MV-4-11 (cell line): ENCODE data around the gene PAN2.
"Not testable (repeated sequence)": the region's sequence is repeated elsewhere in the genome, so short reads cannot be mapped to it uniquely, and the experiment has no call there.

ENCODE experiments used
- DNase-seq: peaks from one replicate; lab custom pipeline; 2025; lab: John Stamatoyannopoulos, UW

Gene PAN2, protein sequence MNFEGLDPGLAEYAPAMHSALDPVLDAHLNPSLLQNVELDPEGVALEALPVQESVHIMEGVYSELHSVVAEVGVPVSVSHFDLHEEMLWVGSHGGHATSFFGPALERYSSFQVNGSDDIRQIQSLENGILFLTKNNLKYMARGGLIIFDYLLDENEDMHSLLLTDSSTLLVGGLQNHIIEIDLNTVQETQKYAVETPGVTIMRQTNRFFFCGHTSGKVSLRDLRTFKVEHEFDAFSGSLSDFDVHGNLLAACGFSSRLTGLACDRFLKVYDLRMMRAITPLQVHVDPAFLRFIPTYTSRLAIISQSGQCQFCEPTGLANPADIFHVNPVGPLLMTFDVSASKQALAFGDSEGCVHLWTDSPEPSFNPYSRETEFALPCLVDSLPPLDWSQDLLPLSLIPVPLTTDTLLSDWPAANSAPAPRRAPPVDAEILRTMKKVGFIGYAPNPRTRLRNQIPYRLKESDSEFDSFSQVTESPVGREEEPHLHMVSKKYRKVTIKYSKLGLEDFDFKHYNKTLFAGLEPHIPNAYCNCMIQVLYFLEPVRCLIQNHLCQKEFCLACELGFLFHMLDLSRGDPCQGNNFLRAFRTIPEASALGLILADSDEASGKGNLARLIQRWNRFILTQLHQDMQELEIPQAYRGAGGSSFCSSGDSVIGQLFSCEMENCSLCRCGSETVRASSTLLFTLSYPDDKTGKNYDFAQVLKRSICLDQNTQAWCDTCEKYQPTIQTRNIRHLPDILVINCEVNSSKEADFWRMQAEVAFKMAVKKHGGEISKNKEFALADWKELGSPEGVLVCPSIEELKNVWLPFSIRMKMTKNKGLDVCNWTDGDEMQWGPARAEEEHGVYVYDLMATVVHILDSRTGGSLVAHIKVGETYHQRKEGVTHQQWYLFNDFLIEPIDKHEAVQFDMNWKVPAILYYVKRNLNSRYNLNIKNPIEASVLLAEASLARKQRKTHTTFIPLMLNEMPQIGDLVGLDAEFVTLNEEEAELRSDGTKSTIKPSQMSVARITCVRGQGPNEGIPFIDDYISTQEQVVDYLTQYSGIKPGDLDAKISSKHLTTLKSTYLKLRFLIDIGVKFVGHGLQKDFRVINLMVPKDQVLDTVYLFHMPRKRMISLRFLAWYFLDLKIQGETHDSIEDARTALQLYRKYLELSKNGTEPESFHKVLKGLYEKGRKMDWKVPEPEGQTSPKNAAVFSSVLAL

DNA sequence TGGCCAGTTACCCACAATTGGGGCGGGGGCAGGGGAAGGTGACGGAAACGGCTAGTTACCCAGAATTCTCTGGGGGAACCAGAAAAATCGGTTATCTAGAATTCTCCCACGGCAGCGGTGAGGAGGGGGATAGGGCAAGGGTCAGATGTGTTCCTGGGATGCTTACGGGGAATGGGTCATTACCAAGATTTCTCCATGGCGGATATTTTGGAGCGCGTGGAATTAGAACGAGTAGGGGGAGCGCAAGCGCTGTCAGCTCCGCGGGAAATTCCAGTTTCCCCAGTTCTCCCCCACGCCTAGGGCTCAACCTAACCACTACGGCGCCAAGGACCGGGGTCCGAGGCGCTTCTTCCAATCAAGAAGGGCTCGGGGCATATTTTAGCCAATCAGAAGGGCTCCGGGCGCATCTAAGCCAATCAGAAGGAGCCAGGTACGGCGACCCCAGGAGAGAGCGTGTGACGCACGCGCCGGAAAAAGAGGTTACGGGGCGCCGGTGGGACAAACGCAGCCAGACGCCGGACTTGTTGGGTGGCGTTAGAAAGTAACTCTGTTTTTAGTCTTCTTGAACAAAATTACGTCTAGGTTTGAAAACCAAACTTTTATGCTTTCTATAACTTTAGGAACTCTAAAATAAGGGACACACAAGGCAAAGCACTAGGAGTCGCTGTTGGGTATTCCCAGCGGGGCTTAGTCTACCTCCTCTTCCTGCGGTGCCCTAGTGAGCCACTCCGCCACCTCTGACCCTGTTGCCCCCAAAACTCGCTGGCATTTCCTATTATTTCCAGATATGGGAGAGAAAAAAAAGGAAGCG, at the start of gene PAN2:
TSS of gene PAN2 (minus strand) at position 322 of the 811 bp plus-strand sequence. CDS start 906 bp downstream, outside the sequence.
- peak; percentile 98 for DNase-seq

DNA sequence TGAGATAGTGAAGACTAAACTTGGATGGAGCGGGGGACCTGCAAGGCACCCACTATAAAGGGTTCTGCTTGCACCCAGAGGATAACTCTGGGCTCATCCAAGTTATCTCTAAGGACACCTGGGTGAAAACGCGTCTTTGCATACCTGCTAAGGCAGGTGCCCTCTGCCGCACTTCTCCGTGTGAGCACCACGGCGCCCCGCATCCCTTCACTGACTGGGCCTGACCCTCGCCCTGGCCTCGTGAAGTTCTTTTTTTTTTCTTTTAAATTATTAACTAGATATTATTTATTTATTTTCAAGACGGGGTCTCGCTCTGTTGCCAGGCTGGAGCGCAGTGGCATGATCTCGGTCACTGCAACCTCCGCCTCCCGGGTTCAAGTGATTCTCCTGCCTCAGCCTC, 48.8 kb upstream of the PAN2 start:
- no peak for DNase-seq

DNA sequence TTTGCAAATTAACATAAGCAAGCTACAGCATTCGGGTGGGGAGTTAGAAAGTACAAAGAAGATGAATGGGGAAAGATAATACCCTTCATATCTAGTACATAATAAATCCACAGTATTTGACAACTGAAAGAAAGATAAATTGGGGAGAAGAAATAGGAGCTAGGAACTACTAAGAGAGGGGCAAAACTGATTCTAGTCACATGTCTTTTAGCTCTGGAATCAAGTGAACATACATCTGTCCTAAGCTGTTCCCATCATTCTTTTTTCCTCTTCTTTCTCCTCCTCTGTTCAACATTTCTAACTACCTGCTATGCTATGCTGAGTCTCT, 44.2 kb upstream of the PAN2 start:
- DNase-seq = no peak

DNA sequence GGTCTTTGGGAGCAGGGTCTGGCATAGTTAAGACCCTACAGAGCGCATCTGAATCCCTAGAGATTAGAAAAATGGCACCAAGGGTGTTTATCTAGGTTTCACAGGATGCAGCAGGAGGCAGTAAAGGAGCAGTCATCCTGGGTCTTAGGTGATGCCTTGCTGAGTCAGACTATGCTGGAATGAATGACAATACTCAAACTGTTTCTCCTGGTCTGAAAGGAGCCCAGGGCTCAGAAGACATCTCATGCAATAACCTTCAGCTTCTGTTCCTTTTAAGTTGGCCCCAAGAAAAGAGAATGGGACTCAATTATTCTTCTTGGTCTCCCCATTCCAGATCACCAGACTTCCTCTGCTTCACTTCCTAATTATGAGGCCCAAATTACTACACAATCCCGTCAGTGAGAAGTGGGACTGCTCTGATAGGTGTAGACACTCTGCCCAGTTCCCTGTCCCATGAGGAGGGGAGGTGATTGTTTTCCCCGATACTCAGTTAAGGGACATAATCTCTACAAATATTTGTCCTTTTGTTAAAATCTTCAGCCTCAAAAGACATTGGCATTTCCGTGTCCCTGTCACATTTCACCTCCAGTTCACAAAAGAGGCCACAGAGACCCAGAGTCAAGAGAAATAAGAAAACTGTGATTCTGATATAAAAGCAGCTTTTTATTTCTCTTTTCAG, 43.6 kb upstream of the PAN2 start:
- DNase-seq = no peak

DNA sequence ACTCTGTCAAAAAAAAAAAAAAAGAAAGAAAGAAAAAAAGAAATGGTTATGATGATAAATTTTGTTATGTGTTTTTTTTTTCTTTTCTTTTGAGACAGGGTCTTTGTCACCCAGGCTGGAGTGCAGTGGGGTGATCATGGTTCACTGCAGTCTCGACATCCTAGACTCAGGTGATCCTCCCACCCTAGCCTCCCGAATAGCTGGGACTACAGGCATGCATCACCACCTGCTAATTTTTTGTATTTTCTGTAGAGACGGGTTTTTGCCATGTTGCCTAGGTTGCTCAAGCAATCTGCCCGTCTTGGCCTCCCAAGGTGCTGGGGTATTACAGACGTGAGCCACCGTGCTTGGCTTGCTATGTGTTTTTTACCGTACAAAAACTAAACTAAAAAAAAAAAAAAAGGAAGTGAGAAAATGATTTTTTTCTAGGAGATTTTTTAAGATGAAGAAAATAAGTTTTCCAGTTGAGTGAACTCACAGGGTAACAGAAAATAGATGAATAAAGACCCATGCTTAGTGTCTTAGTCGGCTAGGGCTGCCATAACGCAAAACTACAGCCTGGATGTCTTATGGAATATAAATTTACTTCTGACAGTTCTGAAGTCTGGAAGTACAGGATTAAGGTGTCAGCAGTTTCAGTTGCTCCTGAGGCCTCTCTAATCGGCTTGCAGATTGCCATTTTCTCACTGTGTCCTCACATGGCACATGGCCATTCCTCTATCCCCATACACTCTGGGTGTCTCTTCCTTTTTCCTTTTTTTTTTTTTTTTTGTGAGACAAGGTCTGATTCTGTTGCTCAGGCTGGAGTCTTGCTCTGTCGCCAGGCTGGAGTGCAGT, 42.0 kb upstream of the PAN2 start:
- peak; percentile 47 for DNase-seq

DNA sequence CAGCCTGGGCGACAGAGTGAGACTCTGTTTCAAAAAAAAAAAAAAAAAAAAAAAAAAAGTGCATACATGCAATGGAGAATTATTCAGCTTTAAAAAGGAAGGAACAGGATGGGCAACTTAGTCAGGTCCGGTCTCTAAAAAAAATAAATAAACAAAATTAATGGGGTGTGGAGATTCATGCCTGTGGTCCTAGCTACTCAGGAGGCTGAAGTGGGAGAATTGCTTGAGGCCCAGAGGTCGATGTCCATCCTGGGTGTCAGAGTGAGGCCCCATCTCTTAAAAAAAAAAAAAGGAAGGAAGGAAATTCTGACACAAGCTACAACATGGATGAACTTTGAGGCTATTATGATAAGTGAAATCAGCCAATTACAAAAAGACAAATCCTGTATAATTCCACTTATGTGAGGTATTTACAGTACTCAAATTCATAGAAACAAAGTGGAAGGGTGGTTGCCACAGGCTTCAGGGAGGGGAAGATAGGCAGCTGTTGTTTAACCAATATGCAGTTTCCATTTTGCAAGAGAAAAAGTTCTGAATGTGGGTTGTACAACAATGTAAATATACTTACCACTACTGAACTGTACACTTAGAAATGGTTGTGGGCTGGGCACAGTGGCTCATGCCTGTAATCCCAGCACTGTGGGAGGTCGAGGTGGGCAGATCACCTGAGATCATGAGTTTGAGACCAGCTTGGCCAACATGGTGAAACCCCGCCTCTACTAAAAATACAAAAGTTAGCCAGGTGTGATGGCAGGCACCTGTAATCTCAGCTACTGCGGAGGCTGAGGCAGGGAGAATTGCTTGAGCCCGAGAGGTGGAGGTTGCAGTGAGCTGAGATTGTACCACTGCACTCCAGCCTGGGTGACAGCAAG, 41.2 kb upstream of the PAN2 start:
- peak; percentile 49 for DNase-seq

DNA sequence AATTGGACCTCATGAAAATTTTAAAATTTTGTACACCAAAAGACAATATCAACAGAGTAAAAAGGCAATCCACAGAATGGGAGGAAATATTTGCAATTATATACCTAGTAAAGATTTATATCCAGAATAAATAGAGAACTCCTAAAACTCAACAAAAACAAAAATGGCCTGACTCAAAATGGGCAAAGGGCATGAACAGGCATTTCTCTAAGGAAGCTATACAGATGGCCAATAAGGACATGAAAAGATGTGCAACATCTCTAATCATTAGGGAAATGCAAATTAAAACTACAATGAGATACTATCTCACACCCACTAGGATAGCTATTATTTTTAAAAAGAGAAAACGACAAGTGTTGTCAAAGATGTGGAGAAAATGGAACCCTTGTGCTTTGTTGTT, 39.7 kb upstream of the PAN2 start:
- no peak for DNase-seq

DNA sequence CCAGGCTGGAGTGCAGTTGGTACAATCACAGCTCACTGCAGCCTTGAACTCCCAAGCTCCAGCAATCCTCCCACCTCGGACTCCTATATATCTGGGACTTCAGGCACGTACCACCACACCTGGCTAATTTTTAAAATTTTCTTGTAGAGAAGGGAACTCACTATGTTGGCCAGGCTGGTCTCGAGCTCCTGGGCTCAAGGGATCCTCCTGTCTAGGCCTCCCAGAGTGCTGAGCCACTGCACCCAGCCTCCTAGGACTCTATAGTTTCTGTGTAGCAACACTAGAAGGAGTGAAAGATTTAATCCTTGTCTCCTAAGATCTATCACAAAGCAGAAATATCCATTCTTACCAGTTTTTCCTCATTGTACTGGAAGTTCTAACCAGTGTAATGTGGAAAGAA, 33.1 kb upstream of the PAN2 start:
- no peak for DNase-seq

DNA sequence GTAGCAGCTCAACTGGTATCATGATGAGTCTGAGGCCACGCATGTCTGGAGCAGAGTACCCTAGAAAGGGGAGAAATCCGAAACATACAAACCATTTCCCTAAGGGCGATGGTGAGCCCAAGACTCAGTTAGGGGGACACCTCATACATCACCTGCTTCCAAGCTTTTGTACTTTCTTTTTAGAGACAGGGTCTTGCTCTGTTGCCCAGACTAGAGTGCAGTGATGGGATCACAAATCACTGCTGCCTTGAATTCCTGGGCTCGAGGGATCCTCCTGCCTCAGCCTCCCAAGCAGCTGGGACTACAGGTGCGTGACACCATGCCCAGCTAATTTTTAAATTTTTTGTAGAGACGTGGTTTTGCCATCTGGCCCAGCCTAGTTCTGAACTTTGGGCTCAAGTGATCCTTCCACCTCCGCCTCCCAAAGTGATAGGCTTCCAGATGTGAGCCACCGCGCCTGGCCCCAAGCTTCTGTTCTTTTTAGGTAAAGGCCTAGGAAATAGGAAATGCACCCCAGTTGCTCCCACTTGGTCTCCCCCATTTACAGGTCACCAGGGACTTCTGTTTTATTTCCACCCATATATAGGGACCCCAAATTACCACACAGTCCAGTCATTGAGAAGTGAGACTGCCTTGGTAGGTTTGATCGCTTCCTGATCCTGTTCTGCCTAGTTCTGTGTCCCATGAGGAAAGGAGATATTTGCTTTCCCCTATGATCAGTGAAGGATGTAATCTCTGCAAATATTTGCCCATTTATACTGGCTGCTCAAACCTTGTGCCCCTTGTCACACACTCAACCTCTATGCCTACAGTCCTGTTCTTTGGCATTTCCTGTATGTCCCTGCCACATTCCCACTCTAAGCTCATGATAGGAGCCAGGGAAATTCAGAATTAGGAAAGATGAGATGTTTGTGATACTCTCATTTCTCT, 28.6 kb upstream of the PAN2 start, which contains the start of gene APOF:
TSS of gene APOF (minus strand) at position 728 of the 930 bp plus-strand sequence. CDS start at position 616, 112 bp downstream.
- DNase-seq = no peak

DNA sequence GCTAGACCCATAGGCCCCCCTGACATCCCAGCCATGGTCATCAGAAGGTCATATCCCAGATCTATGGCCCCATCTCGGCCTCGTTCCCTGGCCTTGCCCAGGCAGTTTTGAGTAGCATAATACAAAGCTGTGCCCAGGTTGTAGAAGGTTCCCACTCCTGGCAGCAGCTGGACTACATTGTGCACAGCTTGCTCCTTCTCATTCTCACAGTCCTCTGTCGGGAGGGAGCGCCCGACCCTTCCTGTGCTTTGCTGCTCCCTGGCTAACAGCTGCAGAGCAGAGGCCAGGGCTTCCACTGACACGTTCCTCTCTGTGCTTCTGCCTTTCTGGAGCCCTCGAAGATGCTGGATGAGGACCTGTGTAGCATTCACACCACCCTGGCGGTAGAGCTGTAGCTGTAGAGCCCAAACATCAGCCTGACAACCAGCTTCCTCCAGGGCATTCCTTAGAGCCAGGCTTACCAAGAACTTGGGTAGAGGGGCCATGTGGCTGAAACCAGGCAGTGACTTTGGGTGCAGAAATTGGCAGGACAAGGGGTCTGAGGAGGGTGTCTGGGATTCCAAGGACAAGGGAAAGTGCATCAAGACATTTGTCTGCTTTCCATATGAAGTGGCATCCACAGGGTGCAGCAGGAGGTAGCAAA, 27.8 kb upstream of the PAN2 start:
- DNase-seq = no peak

DNA sequence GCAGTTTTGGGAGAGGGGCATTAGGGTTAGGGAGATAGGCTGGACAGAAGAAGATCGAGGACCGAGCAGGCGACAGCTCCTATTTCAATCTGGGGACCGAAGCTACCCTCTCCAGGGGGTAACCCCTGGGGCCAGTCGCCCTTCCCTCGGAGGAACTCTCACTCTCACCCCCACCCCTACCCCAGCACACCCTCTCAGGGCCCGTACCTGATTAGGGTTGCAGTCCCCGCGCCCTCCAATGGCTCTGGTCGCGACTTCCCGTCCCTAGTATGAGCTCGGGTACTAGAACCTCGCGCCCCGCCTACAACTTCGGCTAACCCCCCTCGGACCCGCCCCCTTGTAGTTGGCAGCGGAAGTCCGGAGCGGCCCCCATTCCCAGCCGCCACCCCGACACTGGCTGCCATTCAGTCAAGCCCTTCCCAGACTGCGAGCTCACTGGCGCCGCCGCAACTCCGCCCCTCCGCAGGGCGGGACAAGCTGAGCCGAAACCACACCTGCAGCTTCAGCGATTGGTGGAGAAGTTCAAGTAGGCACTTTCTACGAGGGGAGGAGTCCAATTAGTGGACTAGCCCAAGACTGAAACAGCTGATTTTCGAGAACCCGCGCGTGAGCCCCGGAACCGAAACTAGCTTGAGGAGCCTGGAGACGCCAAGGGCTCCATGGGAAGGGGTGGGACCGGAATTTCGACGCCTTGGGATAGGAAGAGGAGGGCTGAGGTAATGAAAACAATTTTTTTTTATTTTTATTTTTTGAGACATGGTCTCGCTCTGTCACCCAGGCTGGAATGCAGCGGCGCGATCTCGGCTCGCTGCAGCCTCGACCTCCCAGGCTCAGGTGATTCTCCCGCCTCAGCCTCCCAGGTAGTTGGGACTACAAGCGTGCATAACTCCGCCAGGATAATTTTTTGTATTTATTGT, 26.3 kb upstream of the PAN2 start, which contains the start of gene STAT2:
TSS of gene STAT2 (minus strand) at position 257 of the 917 bp plus-strand sequence. CDS start 3,536 bp downstream, outside the sequence.
- DNase-seq = peak; percentile 100

DNA sequence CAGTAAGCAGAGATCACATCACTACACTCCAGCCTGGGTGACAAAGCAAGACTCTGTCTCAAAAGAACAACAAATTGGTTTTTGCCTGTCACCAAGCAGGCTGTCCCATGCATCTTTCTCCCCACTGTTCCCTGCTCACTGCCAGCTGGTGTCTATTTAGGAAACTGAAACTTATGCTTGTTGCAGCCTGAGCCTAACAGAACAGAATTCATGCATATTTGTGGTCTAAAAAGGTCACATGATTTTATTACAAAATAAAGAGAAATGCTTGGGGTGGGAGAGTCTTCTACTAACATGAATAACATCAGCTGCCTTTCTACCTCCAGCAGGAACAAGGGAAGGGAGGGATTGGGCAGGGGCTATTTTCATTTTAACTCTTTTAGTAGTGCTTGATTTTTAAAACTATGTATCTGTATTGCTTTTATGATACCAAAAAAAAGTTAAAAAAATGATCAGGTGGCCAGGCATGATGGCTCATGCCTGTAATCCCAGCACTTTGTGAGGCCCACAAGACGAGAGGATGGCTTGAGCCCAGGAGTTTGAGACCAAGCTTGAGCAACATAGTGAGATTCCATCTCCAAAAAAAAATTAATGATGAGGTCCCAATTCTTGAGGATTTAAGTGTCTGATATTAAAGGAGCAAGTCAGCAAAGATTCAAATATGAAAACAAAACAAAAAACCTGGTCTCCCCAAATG, 25.2 kb upstream of the PAN2 start:
- DNase-seq = peak; percentile 90

DNA sequence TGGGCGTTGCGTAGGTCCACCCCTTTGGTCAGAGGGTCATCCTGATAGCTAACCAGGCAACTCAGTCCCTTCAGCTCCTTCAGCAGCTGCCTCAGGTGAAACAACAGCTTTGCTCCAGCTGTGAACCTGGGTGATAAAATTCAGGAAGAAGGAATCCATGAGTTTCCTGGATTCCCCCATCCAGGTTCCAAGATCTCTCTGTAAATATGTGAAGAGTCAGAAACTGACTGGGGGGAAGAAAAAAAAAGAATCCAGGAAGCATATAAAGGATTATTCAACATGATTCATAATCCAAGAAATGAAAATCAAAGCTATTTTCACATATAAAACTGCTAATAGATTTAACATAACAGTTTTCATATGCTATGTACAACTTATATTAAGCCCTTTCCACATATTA, 17.5 kb upstream of the PAN2 start:
- DNase-seq = no peak

DNA sequence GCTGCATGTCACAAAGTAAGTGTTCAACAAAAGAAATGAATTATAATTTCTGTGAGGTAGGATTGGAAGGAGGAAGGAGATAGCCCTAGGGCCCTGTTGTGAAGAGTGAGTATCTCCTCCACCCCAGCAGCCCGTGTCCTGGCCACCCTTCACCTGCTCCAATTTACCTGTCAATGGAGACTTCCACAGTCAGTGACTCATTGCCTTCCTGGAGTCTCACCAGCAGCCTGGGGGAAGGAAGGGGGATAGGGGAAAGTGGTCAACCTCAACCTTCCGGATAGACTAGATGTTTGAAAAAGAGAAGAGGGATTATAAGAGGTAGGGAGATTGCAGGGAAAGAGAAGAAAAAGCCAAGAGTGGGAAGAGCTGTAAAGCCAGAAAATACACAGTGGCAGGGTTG, 16.9 kb upstream of the PAN2 start:
- no peak for DNase-seq

DNA sequence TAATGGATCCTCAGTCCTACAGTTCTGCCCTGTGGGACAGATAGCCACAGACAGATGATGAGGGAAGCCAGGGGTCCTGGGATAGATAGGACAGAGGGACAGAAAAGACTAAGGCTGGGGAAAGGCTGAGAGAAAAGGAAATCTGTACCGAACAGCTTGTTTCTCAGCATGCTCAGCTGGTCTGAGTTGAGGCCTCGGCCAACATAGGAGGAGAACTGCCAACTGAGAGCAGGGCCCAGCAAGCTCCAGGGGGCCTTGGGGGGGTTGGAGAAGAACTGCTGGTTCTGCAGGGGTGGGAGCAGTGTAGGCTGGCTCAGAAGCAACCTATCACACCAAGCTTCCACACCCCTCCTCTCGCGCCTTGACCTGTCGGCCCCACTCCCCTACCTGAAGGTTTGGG, 15.0 kb upstream of the PAN2 start:
- DNase-seq = no peak

DNA sequence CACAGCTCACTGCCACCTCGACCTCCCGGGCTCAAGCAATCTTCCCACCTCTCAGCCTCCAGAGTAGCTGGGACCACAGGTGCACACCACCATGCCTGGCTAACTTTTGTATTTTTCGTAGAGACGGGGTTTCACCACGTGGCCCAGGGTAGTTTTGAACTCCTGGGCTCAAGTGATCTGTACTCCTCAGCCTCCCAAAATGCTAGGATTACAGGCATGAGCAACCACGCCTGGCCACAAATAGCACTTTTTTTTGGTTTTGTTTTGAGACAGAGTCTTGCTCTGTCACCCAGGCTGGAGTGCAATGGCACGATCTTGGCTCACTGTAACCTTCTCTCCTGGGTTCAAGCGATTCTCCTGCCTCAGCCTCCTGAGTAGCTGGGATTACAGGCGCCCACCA, 13.5 kb upstream of the PAN2 start:
- not testable (repeated sequence) for DNase-seq
